Left hindlimb (tissue), 1 donor: ENCODE measurements around the gene PDE5A.
"Not testable (repeated sequence)": the region's sequence is repeated elsewhere in the genome, so short reads cannot be mapped to it uniquely, and the experiment has no call there.

ENCODE experiments used
- DNase-seq: peaks from one replicate; pipeline ENCODE4 v3.0.0-alpha.2; 2018

PDE5A gene

DNA sequence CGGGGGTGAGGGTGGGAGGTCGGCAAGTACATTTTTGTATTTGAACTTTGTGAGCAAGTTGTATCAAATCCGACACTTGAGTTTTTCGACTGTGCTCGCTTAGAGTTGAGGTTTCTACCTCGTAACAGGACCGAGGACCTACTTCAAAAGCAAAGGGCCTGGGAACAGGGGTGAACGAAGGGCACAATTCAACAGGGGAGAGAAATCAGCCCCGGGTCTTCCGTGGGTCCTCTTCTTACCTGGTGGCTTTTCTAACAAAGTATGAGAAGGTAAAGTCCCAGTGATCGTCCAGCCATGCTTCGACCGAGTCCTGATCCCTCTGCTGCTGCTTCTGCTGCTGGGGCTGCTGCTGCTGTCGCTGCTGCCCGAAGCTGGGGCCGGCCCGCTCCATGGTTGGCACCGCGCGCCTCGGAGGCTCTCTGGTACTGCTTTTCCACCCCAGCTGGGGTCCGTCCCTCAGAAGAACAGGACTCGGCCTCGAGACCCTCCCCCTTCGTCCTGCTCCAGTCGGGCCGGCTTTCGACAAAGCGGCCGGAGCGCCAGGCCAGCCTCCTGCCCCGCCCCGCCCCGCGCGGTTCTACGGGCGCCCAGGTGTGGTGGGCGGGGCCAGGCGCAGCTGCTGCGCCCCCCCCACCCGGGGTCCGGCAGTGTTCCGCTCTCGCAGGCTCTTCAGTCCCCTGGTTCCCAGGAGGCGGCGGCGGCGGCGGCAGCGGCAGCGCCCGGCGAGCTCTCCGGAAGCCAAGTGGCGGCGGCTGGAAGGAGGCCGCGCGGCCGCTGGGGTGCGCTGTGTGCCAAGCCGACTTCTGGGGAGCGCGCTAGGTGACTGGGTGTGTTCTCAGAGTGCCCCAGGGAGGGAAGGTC, at the start of gene PDE5A:
Gene PDE5A, minus strand, starts transcription at position 524 of the 861 bp plus-strand sequence. Its CDS starts 133 bp downstream, at position 391.
- peak; percentile 88 for DNase-seq

GRCh38 chr4:119676101-119676500, 47.5 kb upstream of the PDE5A start:
- DNase-seq, result no peak

DNA sequence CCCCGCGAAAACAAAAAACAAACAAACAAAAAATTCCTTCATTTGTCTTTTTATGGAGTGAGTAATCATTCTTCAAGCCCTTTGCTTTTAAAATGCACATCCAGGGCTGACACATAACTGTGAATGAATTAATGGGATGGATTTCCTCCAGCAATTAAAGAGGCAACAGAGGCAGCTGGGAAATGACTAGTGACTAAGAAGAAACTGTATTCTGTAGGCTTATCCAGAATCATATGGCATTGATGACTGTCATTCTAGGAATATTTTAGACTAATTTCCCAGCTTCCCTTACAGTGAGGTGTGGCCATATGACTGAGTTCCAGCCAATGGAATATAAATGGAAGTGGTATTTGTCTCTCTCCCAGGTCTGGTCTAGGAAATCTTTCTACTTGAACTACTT, 46.8 kb upstream of the PDE5A start:
- DNase-seq, result no peak

DNA sequence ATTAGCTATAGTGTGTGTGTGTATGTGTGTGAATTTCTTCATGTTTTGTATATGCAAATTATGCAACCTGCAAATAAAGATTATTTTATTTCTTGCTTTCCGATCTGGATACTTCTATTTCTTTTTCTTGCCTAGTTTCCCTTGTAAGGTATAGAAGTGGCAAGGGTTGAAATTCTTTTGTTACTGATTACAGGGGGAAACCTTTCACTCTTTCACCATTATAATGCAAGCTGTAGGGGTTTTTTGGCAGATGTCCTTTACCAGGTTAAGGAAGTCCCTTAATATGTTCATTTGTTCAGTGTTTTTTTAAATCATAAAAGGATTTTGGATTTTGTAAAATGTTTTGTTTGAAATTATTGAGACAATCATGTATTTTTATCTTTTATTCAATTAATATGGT, 44.3 kb upstream of the PDE5A start:
- DNase-seq, result no peak

DNA sequence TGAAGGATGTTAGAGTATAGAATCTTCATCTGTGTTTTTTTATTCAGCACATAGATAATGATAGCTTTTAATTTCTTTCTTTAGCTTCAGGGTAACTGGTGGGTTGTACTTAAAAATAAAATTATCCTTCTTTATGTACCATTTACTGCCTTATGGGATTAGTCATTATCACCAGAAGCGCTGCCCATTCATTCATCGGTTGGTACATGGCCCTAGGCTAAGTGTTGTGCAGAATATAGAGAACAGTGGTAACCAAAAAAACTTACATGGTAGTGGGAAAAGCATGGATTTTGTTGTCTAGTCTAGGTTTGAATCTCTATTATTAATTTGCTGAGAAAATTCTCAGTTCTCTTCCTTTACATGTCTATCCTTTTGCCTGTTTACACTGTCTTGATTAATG, 43.5 kb upstream of the PDE5A start:
- no peak for DNase-seq

DNA sequence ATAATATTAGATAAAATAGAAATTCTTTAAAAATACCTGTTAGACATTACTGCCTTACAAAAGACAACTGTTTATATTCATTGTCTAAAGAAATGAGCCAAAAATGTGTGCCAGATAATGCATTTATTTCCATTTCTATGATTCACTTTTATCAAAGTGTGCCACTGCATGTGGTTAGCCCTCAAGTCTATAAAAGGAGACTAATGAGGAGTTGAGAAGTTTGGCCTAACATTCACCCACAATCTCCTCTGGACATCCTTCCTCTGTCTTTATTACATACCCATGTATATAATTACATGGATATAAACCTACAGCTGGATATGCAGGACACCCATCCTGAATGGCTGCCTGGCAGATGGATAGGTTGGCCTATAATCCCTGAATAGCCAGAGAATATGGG, 42.6 kb upstream of the PDE5A start:
- DNase-seq, result no peak

DNA sequence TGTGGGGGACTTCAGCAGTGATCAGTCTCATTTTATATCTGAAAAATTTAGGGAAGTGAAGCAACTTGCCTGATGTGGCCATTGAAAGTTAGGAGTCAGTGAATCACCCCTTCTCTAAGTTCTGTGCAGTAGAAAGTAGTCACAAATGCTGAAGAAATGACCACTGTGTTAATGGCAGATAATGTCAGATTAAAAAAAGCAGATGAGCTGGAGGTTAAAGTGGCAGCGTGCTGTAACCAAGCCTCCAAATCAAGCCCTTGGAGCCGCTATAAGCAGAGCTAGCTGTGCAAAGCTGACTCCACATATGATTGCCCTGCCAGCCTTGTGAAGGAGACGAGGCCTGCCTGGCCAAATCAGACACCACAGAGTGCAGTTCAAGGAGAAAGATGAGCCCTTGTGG, 39.2 kb upstream of the PDE5A start:
- DNase-seq, result no peak

DNA sequence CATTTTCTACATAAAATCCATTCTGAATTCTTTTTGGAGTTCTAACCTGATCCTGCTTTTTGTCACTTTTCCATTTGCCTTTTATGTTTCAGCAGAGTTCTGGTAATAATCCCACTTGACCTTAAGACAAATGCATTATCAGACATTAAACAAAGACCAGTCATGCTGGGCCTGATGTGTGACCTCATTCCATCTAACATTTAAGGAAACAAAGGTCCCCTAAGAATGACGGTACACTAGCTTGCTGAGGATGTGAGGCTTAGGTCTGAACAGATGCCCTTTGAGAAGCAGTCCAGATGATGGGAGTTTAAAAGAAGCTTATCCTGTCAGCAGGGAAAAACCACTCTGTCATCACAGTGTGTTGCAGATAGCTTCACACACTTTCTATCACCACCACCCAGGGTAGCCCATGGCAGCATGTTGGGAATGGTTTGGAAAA, 38.1 kb upstream of the PDE5A start:
- DNase-seq, result no peak

GRCh38 chr4:119665752-119666151, 37.1 kb upstream of the PDE5A start:
- no peak for DNase-seq

DNA sequence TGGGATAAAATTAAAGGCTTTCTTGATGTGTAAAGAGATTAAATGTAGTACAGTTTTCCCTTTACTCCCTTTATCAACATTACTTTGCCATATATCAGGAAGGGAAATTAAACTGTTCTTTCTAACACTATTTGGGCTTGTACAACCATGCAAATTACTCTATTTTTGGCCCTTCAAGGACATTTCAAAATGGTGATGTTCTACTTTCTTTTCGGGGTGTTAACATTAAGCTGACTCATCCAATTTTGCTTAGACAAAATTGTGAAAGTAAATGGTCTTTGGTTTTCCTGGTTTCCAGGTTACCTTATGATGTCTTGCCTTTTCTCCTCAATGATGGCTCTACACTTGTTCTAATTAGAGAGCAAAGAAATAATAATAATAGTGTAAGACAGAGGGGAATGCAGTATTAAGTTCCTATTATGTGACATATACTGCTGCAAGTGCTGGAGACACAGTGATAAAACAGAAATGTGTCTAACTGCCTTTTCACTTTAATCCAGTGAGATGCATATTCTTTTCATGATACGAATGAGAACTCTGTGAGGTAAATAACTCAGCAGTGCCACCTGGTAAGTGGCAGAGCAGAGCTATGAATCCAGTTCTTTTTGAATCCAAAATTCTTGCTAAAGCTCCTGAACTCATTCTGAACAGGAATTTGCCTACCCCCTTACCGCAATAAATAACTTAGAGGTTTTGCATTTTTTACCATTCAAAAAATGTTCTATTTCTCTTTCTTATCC, 35.7 kb upstream of the PDE5A start:
- no peak for DNase-seq

DNA sequence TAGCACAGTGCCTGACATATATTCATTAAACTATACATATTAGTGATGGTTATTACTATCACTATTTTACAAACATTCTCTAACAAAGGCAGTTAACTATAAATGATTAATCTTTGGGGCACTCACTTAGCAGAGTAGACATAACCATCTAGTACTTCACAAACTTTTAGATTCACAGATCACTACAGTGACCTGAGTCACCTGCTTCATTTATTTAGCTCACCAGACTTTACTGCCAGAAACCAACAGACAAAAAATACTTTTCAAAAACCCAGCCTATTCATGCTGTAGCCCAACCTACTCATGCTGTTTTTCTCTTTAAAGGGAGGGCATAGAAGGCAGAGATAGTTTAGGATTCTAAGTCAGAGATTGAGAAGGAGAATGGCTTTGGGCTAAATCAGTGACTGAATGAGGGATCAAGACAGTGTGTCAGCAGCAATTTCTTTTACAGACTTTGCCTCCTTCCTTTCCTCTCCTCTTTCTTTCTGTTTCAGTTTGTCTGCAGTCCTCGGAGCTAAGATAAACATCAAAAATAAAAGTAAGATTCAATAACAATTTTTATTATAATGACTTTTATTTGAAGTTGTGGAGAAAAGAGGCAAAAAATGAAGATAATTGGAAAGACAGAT, 34.7 kb upstream of the PDE5A start:
- no peak for DNase-seq

- DNase-seq, result not testable (repeated sequence)
Measured at GRCh38 chr4:119662612-119663011, 34.0 kb upstream of the PDE5A start.

DNA sequence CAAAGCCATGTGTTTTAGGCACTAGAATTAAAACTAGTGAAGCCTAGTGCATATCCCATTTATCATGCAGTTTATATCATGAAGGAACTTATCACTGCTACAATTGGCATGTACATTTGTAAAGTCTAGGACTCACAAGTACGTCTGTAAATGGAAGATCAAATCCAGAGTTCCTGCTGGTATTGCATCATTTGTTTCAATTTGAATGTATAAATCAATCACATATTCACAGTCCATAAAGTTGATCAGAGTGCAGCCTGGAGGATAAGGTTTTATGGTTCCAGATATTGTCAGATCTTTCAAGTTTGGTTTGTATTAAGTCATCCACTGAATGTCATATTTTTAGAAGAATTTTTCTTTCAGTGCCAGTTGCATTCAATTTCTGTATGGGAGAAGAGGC, 32.6 kb upstream of the PDE5A start:
- DNase-seq, result no peak

- no peak for DNase-seq
Measured at GRCh38 chr4:119659576-119659975, 31.0 kb upstream of the PDE5A start.

- no peak for DNase-seq
Measured at GRCh38 chr4:119657111-119657611, 28.6 kb upstream of the PDE5A start.

GRCh38 chr4:119656342-119656741, 27.7 kb upstream of the PDE5A start:
- DNase-seq, result no peak

DNA sequence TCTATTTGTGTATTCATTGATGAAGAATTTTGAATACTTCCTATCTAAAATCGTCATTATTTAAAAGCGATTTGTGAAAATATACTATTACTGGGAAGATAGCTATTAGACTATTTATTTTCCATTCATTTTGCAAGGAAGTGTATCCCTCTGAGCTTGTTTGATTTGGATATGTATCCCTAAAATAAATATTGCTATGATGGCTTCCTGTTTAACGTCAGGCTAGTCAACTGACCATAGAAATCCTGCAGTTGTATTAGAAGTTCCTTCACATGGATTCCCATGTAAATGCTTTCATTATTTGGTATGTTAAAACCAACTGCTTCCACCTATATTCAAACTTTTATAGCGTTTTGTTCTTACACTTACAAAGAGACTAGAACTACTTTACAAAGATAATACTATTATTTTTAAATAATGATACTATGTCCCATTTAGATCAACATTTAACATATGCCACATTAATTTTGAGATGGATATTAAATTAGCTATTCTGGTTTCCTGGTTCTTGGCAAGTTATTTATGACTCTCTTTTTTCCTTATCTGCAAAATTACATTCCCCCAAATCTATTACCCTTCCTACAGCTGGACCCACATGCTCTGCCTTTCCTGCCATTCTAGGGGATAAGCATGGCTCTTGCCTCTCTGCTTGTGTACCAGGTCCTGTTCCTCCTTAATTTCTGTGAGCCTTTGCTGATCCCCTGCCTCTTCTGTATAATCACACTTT, 26.7 kb upstream of the PDE5A start:
- no peak for DNase-seq

DNA sequence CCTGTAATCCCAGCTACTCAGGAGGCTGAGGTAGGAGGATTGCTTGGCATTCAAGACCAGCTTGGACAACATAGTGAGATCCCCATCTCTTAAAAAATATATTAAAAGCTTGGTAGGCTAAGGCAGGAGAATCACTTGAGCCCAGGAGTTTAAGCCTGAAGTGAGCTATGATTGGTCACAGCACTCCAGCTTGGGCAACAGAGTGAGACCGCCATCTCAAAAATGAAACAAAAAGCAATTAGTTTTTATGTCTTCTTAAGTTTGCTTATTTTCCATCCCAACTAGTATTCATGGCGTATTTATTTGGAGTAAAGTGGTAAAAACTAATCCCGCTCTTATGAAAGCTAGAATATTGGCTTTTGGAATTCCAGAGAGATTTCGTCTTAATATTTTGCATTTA, 25.4 kb upstream of the PDE5A start:
- no peak for DNase-seq

- DNase-seq, result no peak
Measured at GRCh38 chr4:119652998-119653397, 24.4 kb upstream of the PDE5A start.

DNA sequence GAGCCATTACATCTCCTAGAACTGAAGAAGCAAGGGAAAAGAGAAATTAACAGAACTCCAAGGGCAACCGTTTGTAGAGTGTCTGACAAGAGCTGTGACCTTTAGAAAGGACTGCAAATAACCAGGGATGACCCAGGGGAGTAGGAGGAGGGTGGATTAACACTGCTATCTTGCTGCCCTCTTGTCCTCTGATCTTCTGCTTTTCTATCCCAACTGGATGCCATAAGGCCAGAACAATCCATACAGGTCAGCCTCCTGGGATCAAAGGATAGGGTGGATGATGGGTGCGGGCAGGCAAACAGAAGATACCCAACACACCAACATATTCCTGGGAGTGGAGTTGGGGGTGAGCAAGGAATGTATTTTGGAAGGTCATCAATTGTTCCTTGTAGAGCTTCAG, 19.8 kb upstream of the PDE5A start:
- DNase-seq, result no peak

DNA sequence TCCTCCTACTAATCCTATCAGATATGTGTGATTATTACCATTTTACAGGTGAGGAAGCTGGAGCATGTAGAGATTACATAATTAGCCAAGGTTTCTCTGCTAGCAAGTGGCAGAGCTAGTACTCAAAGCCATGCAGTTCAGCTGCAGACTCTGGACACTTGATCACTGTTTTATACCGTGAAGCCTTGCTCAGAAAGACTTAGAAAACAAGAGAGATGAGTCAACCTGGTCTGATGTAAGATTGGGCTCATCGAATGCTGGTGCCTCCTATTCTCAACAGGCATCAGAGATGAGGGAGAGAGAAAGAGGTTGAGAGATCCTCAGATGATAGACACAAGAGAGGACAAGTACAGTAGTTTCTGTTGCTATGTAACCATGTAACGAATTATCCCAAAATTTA, 19.0 kb upstream of the PDE5A start:
- DNase-seq, result no peak

DNA sequence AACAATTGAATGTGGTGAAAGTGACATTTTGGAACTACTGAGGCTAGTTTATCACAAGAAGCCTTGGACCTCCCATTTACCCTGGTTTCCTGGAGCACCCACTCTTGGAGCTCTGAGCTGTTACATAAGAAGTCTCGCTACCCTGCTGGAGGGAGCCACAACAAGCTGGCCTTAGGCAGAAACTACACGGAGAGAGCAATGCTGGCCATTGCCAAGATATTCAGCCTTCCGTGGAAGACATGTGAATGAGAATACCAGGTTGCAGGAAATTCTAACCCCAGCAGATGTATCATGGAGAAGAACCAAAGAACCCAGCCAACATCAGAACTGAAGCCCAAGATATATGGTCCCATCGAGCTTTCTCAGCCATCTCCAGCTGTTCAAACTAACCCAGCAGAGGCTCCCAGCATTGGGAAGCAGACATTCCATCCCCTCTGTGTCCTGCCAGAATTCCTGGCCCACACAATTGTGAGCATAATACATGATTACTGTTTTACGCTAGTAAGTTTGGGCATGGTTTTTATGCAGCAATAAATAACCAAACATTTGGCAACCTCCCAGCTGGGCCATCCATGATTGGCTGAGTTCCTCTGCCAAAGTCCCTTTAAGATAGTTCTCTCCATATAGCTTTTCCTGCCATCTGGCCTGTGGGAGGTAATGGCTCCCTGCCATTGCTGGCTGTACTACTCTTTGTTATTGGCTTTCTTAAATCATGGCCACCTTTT, 17.9 kb upstream of the PDE5A start:
- DNase-seq, result peak; percentile 88
